ENCODE results near the gene STK11. TPM values are rescaled to one million over a fixed set of nuclear protein-coding genes. Genes with fewer than 3 reads are reported as not detected.
A peak's percentile ranks its signal among the peaks of the same experiment; 100 is the strongest.

STK11 gene
- polyA plus RNA-seq, 2 donors = 38.8 to 61.4 TPM

- Histone ChIP-seq H3K27me3 (ENCODE audit: control insufficient read depth in 1 of 2, insufficient read depth in 2 of 2, low read length in 2 of 2) (no peaks in the 10 kb centered on the region), H3K4me3 (ENCODE audit: low read depth in 1 of 2, low read length in 2 of 2) (peak overlapping the region; percentile 5 to 32), H3K4me1 (ENCODE audit: control insufficient read depth in 2 of 2, insufficient read depth in 2 of 2, low read length in 1 of 2) (peaks cover 24 to 53% of the 10 kb centered on the region in 2 donors), H3K36me3 (ENCODE audit: control insufficient read depth in 2 of 2, insufficient read depth in 2 of 2, low read length in 1 of 2) (peaks cover 0 to 15% of the 10 kb centered on the region in 2 donors), H3K27ac (ENCODE audit: low read depth in 2 of 2, low read length in 1 of 2) (peak overlapping the region; percentile 88 to 90), H3K9me3 (ENCODE audit: control insufficient read depth in 2 of 2, insufficient read depth in 1 of 2, low read depth in 1 of 2, low read length in 1 of 2) (peaks cover 0 to 2% of the 10 kb centered on the region in 2 donors)
- WGBS, 2 donors = 48 to 63% methylated on average over 10 of the region's 10 CpGs
These were observed 36.2 kb upstream of the STK11 start for GRCh38 chr19:1169411-1169791.

GRCh38 chr19:1169921-1170885 lies 35.4 kb upstream of the STK11 start:
- H3K9me3 ChIP-seq (ENCODE audit: control insufficient read depth in 2 of 2, insufficient read depth in 1 of 2, low read depth in 1 of 2, low read length in 1 of 2) = peaks cover 0 to 2% of the 10 kb centered on the region in 2 donors
- H3K27me3 ChIP-seq (ENCODE audit: control insufficient read depth in 1 of 2, insufficient read depth in 2 of 2, low read length in 2 of 2) = no peaks in the 10 kb centered on the region
- peaks cover 24 to 51% of the 10 kb centered on the region in 2 donors for H3K4me1 ChIP-seq (ENCODE audit: control insufficient read depth in 2 of 2, insufficient read depth in 2 of 2, low read length in 1 of 2)
- H3K27ac ChIP-seq (ENCODE audit: low read depth in 2 of 2, low read length in 1 of 2) = peak overlapping the region; percentile 47 to 90
- peaks cover 0 to 15% of the 10 kb centered on the region in 2 donors for H3K36me3 ChIP-seq (ENCODE audit: control insufficient read depth in 2 of 2, insufficient read depth in 2 of 2, low read length in 1 of 2)
- WGBS, 2 donors = 54 to 59% methylated on average over 52 of the region's 52 CpGs
- H3K4me3 ChIP-seq (ENCODE audit: low read depth in 1 of 2, low read length in 2 of 2) = peak overlapping the region in 1 of 2 donors; percentile 32

GRCh38 chr19:1170938-1171754 lies 34.4 kb upstream of the STK11 start:
- H3K36me3 ChIP-seq (ENCODE audit: control insufficient read depth in 2 of 2, insufficient read depth in 2 of 2, low read length in 1 of 2) = peaks cover 0 to 14% of the 10 kb centered on the region in 2 donors
- peaks cover 0 to 2% of the 10 kb centered on the region in 2 donors for H3K9me3 ChIP-seq (ENCODE audit: control insufficient read depth in 2 of 2, insufficient read depth in 1 of 2, low read depth in 1 of 2, low read length in 1 of 2)
- peak overlapping the region; percentile 33 to 90 for H3K4me3 ChIP-seq (ENCODE audit: low read depth in 1 of 2, low read length in 2 of 2)
- H3K4me1 ChIP-seq (ENCODE audit: control insufficient read depth in 2 of 2, insufficient read depth in 2 of 2, low read length in 1 of 2) = peaks cover 24 to 50% of the 10 kb centered on the region in 2 donors
- WGBS, 2 donors = 58 to 61% methylated on average over 38 of the region's 38 CpGs
- H3K27ac ChIP-seq (ENCODE audit: low read depth in 2 of 2, low read length in 1 of 2) = peak overlapping the region; percentile 97
- H3K27me3 ChIP-seq (ENCODE audit: control insufficient read depth in 1 of 2, insufficient read depth in 2 of 2, low read length in 2 of 2) = no peaks in the 10 kb centered on the region

GRCh38 chr19:1171755-1172352 lies 33.7 kb upstream of the STK11 start:
- H3K9me3 ChIP-seq (ENCODE audit: control insufficient read depth in 2 of 2, insufficient read depth in 1 of 2, low read depth in 1 of 2, low read length in 1 of 2) = peaks cover 0 to 2% of the 10 kb centered on the region in 2 donors
- H3K4me3 ChIP-seq (ENCODE audit: low read depth in 1 of 2, low read length in 2 of 2) = peak overlapping the region; percentile 33 to 90
- peaks cover 0 to 9% of the 10 kb centered on the region in 2 donors for H3K36me3 ChIP-seq (ENCODE audit: control insufficient read depth in 2 of 2, insufficient read depth in 2 of 2, low read length in 1 of 2)
- 38 to 46% methylated on average over 15 of the region's 15 CpGs for WGBS, 2 donors
- peaks cover 24 to 47% of the 10 kb centered on the region in 2 donors for H3K4me1 ChIP-seq (ENCODE audit: control insufficient read depth in 2 of 2, insufficient read depth in 2 of 2, low read length in 1 of 2)
- no peaks in the 10 kb centered on the region for H3K27me3 ChIP-seq (ENCODE audit: control insufficient read depth in 1 of 2, insufficient read depth in 2 of 2, low read length in 2 of 2)
- peak overlapping the region; percentile 97 for H3K27ac ChIP-seq (ENCODE audit: low read depth in 2 of 2, low read length in 1 of 2)

- Histone ChIP-seq H3K9me3 (ENCODE audit: control insufficient read depth in 2 of 2, insufficient read depth in 1 of 2, low read depth in 1 of 2, low read length in 1 of 2) (peaks cover 0 to 2% of the 10 kb centered on the region in 2 donors), H3K27ac (ENCODE audit: low read depth in 2 of 2, low read length in 1 of 2) (peak overlapping the region; percentile 97), H3K4me3 (ENCODE audit: low read depth in 1 of 2, low read length in 2 of 2) (peak overlapping the region; percentile 67 to 90), H3K4me1 (ENCODE audit: control insufficient read depth in 2 of 2, insufficient read depth in 2 of 2, low read length in 1 of 2) (peaks cover 22 to 42% of the 10 kb centered on the region in 2 donors), H3K36me3 (ENCODE audit: control insufficient read depth in 2 of 2, insufficient read depth in 2 of 2, low read length in 1 of 2) (peaks cover 0 to 7% of the 10 kb centered on the region in 2 donors), H3K27me3 (ENCODE audit: control insufficient read depth in 1 of 2, insufficient read depth in 2 of 2, low read length in 2 of 2) (no peaks in the 10 kb centered on the region)
- 15 to 23% methylated on average over 35 to 36 of the region's 36 CpGs for WGBS, 2 donors
These were observed 33.0 kb upstream of the STK11 start for GRCh38 chr19:1172353-1173158.

- peak overlapping the region; percentile 97 for H3K27ac ChIP-seq (ENCODE audit: low read depth in 2 of 2, low read length in 1 of 2)
- WGBS, 2 donors = 1 to 3% methylated on average over 42 to 47 of the region's 47 CpGs
- H3K9me3 ChIP-seq (ENCODE audit: control insufficient read depth in 2 of 2, insufficient read depth in 1 of 2, low read depth in 1 of 2, low read length in 1 of 2) = peaks cover 0 to 2% of the 10 kb centered on the region in 2 donors
- peak overlapping the region; percentile 67 to 90 for H3K4me3 ChIP-seq (ENCODE audit: low read depth in 1 of 2, low read length in 2 of 2)
- H3K36me3 ChIP-seq (ENCODE audit: control insufficient read depth in 2 of 2, insufficient read depth in 2 of 2, low read length in 1 of 2) = peaks cover 0 to 7% of the 10 kb centered on the region in 2 donors
- no peaks in the 10 kb centered on the region for H3K27me3 ChIP-seq (ENCODE audit: control insufficient read depth in 1 of 2, insufficient read depth in 2 of 2, low read length in 2 of 2)
- peaks cover 19 to 40% of the 10 kb centered on the region in 2 donors for H3K4me1 ChIP-seq (ENCODE audit: control insufficient read depth in 2 of 2, insufficient read depth in 2 of 2, low read length in 1 of 2)
These were observed 32.3 kb upstream of the STK11 start for GRCh38 chr19:1173159-1173844.

- Histone ChIP-seq H3K27me3 (ENCODE audit: control insufficient read depth in 1 of 2, insufficient read depth in 2 of 2, low read length in 2 of 2) (no peaks in the 10 kb centered on the region), H3K9me3 (ENCODE audit: control insufficient read depth in 2 of 2, insufficient read depth in 1 of 2, low read depth in 1 of 2, low read length in 1 of 2) (peaks cover 0 to 2% of the 10 kb centered on the region in 2 donors), H3K4me3 (ENCODE audit: low read depth in 1 of 2, low read length in 2 of 2) (peak within 1 kb of the TSS; percentile 67 to 90), H3K36me3 (ENCODE audit: control insufficient read depth in 2 of 2, insufficient read depth in 2 of 2, low read length in 1 of 2) (peaks cover 0 to 6% of the 10 kb centered on the region in 2 donors), H3K4me1 (ENCODE audit: control insufficient read depth in 2 of 2, insufficient read depth in 2 of 2, low read length in 1 of 2) (peaks cover 16 to 33% of the 10 kb centered on the region in 2 donors), H3K27ac (ENCODE audit: low read depth in 2 of 2, low read length in 1 of 2) (peak within 1 kb of the TSS; percentile 97)
- 13 to 16% methylated on average over 67 to 84 of the region's 84 CpGs for WGBS, 2 donors
These were observed 31.5 kb upstream of the STK11 start, which contains the start of gene SBNO2 for GRCh38 chr19:1173845-1174809. SBNO2 (minus strand) TSS chr19:1174268; CDS start chr19:1154276, 19,992 bp downstream.

Measured in esophagus (tissue), 2 donors.